Measurements from ENCODE around the gene P2RY13. TPM values are rescaled to one million over a fixed set of nuclear protein-coding genes. Genes with fewer than 3 reads are reported as not detected.

Gene P2RY13
- total and polyA plus RNA-seq, 2 of the 13 experiments (the other 11 are each of a cell fraction or from before 2014, with no cell fraction given), result not detected

- TF ChIP-seq, protein P1, sequence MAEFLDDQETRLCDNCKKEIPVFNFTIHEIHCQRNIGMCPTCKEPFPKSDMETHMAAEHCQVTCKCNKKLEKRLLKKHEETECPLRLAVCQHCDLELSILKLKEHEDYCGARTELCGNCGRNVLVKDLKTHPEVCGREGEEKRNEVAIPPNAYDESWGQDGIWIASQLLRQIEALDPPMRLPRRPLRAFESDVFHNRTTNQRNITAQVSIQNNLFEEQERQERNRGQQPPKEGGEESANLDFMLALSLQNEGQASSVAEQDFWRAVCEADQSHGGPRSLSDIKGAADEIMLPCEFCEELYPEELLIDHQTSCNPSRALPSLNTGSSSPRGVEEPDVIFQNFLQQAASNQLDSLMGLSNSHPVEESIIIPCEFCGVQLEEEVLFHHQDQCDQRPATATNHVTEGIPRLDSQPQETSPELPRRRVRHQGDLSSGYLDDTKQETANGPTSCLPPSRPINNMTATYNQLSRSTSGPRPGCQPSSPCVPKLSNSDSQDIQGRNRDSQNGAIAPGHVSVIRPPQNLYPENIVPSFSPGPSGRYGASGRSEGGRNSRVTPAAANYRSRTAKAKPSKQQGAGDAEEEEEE (CRISPR knock-in tag; IDR thresholded peaks at IDR 0.05; ENCODE audit: borderline replicate concordance), result no peak
- no peak for TF ChIP-seq HHEX (CRISPR knock-in tag; IDR thresholded peaks at IDR 0.05)
- no peak for TF ChIP-seq PRMT3 (CRISPR knock-in tag; IDR thresholded peaks at IDR 0.05; ENCODE audit: borderline replicate concordance, low read depth)
- no peak for TF ChIP-seq MAFK (conservative IDR thresholded peaks at IDR 0.05 in 1 of 2, IDR thresholded peaks at IDR 0.05 in 1 of 2; ENCODE audit: low read length in 2 of 2)
- TF ChIP-seq NONO (IDR thresholded peaks at IDR 0.05), result no peak
- TF ChIP-seq NONO (CRISPR knock-in tag; conservative IDR thresholded peaks at IDR 0.05), result no peak
- TF ChIP-seq, protein P2, sequence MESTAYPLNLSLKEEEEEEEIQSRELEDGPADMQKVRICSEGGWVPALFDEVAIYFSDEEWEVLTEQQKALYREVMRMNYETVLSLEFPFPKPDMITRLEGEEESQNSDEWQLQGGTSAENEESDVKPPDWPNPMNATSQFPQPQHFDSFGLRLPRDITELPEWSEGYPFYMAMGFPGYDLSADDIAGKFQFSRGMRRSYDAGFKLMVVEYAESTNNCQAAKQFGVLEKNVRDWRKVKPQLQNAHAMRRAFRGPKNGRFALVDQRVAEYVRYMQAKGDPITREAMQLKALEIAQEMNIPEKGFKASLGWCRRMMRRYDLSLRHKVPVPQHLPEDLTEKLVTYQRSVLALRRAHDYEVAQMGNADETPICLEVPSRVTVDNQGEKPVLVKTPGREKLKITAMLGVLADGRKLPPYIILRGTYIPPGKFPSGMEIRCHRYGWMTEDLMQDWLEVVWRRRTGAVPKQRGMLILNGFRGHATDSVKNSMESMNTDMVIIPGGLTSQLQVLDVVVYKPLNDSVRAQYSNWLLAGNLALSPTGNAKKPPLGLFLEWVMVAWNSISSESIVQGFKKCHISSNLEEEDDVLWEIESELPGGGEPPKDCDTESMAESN (CRISPR knock-in tag; conservative IDR thresholded peaks at IDR 0.05), result no peak
- no peak for TF ChIP-seq ZNF770 (CRISPR knock-in tag; IDR thresholded peaks at IDR 0.05)
These were observed 6.8 kb downstream of the P2RY13 start (continued) for GRCh38 chr3:151322511-151322910.
